K562 (cell line): Measurements from ENCODE around the gene MVB12B. TPM values are rescaled to one million over a fixed set of nuclear protein-coding genes. Genes with fewer than 3 reads are reported as not detected.

Source experiments
- ATAC-seq: fragments of 200-7000 bp; cut with Tn5 transposase; 3 replicates; pipeline ENCODE4 v1.9.1; 2020; ENCODE audit warnings: moderate library complexity
- BruUV-seq: library from RNA; stranded (reverse); fragments of 400-500 nt; replicated peaks from 2 replicates; lab custom pipeline; 2021; lab: Mats Ljungman, UMichigan
- CTCF ChIA-PET: fragments of 300-600 bp; formaldehyde crosslinking; extraction: SDS; loops from one replicate; lab custom pipeline; 2021; ENCODE audit warnings: low intra/inter-chr PET ratio; lab: Yijun Ruan, JAX
- POLR2A ChIA-PET: fragments of 300-600, 350-650 bp; sonication (Branson Sonifier 250); formaldehyde crosslinking; extraction: SDS; loops from one replicate; lab custom pipeline; 2021; ENCODE audit warnings: antibody characterized with exemption, inconsistent platforms; lab: Yijun Ruan, JAX
- DNase-seq, 4 experiments: peaks; one replicate each; pipeline versions ENCODE4 v3.0.0 to v3.0.0-alpha.2; 2011 to 2018; ENCODE audit warnings: low spot score in 3 of 4, mixed read lengths in 3 of 4; ENCODE audit errors: extremely low read depth in 1 of 4
- FAIRE-seq: peaks from 2 replicates; lab custom pipeline; 2011; peaks lifted over from hg19 to GRCh38; lab: Jason Lieb, UNC
- H2AFZ ChIP-seq: 2 replicates; pipeline ENCODE4 v1.6.0; 2011; ENCODE audit warnings: low read depth, low read length, control low read depth, inconsistent platforms
- H3K27ac ChIP-seq: fragments of 200-600 bp; 3 replicates; pipeline ENCODE4 v1.8.0; 2011; ENCODE audit warnings: low read depth, mild to moderate bottlenecking, control low read depth, inconsistent platforms, low read length, moderate library complexity, mixed read lengths; ENCODE audit errors: extremely low read depth
- H3K27me3 ChIP-seq, 2 experiments: fragments of 300-600 bp in 1 of 2; 2 replicates in 1 of 2; 3 replicates in 1 of 2; pipeline versions ENCODE4 v1.6.0 to v1.8.0; 2011; ENCODE audit warnings: inconsistent platforms in 2 of 2, low read length in 2 of 2, mild to moderate bottlenecking in 1 of 2, mixed read lengths in 1 of 2, moderate library complexity in 1 of 2; ENCODE audit not compliant: control insufficient read depth in 2 of 2, insufficient read depth in 2 of 2
- H3K36me3 ChIP-seq: fragments of 300-600 bp; 3 replicates; pipeline ENCODE4 v1.8.0; 2011; ENCODE audit warnings: mild to moderate bottlenecking, low read length, inconsistent platforms; ENCODE audit not compliant: control insufficient read depth, insufficient read depth
- H3K4me1 ChIP-seq, 2 experiments: fragments of 200-600 bp in 1 of 2; replicated peaks in 1 of 2; 2 replicates in 1 of 2; 3 replicates in 1 of 2; pipeline versions ENCODE4 v1.5.1 to v1.8.0; 2011; ENCODE audit warnings: inconsistent platforms in 2 of 2, low read length in 2 of 2, mild to moderate bottlenecking in 1 of 2, mixed read lengths in 1 of 2, moderate library complexity in 1 of 2; ENCODE audit not compliant: control insufficient read depth in 2 of 2, insufficient read depth in 2 of 2
- H3K4me2 ChIP-seq: 2 replicates; pipeline ENCODE4 v1.6.1; 2011; ENCODE audit warnings: low read length, control low read depth, inconsistent platforms, mixed read lengths; ENCODE audit not compliant: insufficient read depth
- H3K4me3 ChIP-seq: fragments of 200-600 bp; sonication (generic), shearing (Covaris generic); 2 replicates; pipeline ENCODE4 v1.5.1; 2016; ENCODE audit warnings: control low read depth, inconsistent platforms
- H3K79me2 ChIP-seq: fragments of 200-600 bp; 3 replicates; pipeline ENCODE4 v1.8.0; 2011; ENCODE audit warnings: low read length, inconsistent platforms; ENCODE audit not compliant: control insufficient read depth, insufficient read depth
- H3K9ac ChIP-seq, 2 experiments: 2 replicates each; pipeline versions ENCODE4 v1.6.0 to v1.6.1; 2011; ENCODE audit warnings: low read depth in 2 of 2, low read length in 2 of 2, control low read depth in 1 of 2, inconsistent platforms in 1 of 2, mild to moderate bottlenecking in 1 of 2, mixed read lengths in 1 of 2; ENCODE audit not compliant: insufficient read depth in 1 of 2
- H3K9me1 ChIP-seq: one replicate; pipeline ENCODE4 v1.6.0; 2011; ENCODE audit warnings: inconsistent platforms, mild to moderate bottlenecking, low read length, moderate library complexity; ENCODE audit not compliant: control insufficient read depth, insufficient read depth
- H3K9me3 ChIP-seq: replicated peaks from 2 replicates; pipeline ENCODE4 v1.5.1; 2011; ENCODE audit warnings: low read depth, low read length, inconsistent platforms; ENCODE audit not compliant: control insufficient read depth, insufficient read depth
- H4K20me1 ChIP-seq: replicated peaks from 2 replicates; pipeline ENCODE4 v1.6.1; 2011; ENCODE audit warnings: low read length, inconsistent platforms, mixed read lengths; ENCODE audit not compliant: control insufficient read depth, insufficient read depth
- FOXA1 ChIP-seq: fragments of 450-650 bp; IDR thresholded peaks from 2 replicates; pipeline ENCODE4 v1.6.1; 2016; ENCODE audit warnings: mild to moderate bottlenecking, borderline replicate concordance
- MXD1 ChIP-seq: fragments of 250-450 bp; sonication (Bioruptor Pico); IDR thresholded peaks from 2 replicates; pipeline ENCODE4 v1.8.0; 2021; ENCODE audit warnings: borderline replicate concordance, mild to moderate bottlenecking, moderate library complexity; ENCODE audit not compliant: poor library complexity, severe bottlenecking
- POLR2A ChIP-seq: fragments of 450-650 bp; conservative IDR thresholded peaks from 2 replicates; pipeline ENCODE4 v1.6.1; 2016
- RB1 ChIP-seq: fragments of 450-650 bp; IDR thresholded peaks from 2 replicates; pipeline ENCODE4 v1.6.1; 2017; ENCODE audit warnings: low read depth, mild to moderate bottlenecking
- ZNF282 ChIP-seq: sonication (generic); formaldehyde crosslinking; IDR thresholded peaks from 2 replicates; pipeline ENCODE4 v1.8.1; 2023; ENCODE audit warnings: missing genetic modification reagents
- ZNF586 ChIP-seq: fragments of 450-650 bp; formaldehyde crosslinking; conservative IDR thresholded peaks from 2 replicates; pipeline ENCODE4 v1.4.0; 2020; ENCODE audit warnings: mild to moderate bottlenecking, moderate library complexity
- WGBS: fragments of 100-300 bp; shearing (Covaris generic); methylation state at CpG from one replicate; pipeline ENCODE4 v1.1.6; 2016; ENCODE audit warnings: low coverage, mixed read lengths; ENCODE audit not compliant: insufficient coverage; ENCODE audit errors: missing lambda C conversion rate; 5-methylcytosine and 5-hydroxymethylcytosine counted together
- in situ Hi-C: fragments of 300-500 bp; cut with MboI; formaldehyde crosslinking; loops from 4 replicates; pipeline ENCODE4 v1.15.0; 2018; ENCODE audit warnings: inconsistent platforms, mixed read lengths
- intact Hi-C: fragments of 100-400 bp; cut with micrococcal nuclease; formaldehyde crosslinking; loops from 2 replicates; pipeline ENCODE4 v1.14.2; 2022
- polyA plus RNA-seq, 8 experiments: library from polyadenylated mRNA; depleted of rRNA in 4 of 8; stranded (reverse) in 5 of 8; unstranded in 3 of 8; fragments of >200 nt; fragmentation: Nextera tagmentation in 2 of 8; fragmentation: Illumina TruSeq in 1 of 8; extraction: Ambion mirVana in 2 of 8; extraction: Trizol in 1 of 8; gene quantifications; 2 replicates each; pipeline versions ENCODE4 v1.2.1 to v1.2.3, GENCODE V29; 2011 to 2014; ENCODE audit warnings: inconsistent platforms in 1 of 8, missing spikeins in 1 of 8
- total RNA-seq, 7 experiments: library from RNA; depleted of rRNA in 6 of 7; stranded (reverse); fragments of >200 nt in 6 of 7; fragmentation: Illumina TruSeq in 2 of 7; extraction: Trizol in 2 of 7; gene quantifications; 2 replicates each; pipeline versions ENCODE4 v1.2.1 to v1.2.3, GENCODE V29; 2011 to 2021; ENCODE audit warnings: low replicate concordance in 1 of 7
- TF ChIP-seq, protein P1 (sequence below), 2 experiments: IDR thresholded peaks; 2 replicates each; pipeline ENCODE4 v1.6.1; 2012; ENCODE audit warnings: improper control_type of control experiment in 2 of 2, low read depth in 2 of 2, low read length in 2 of 2, borderline replicate concordance in 1 of 2

MVB12B gene
- total and polyA plus RNA-seq, 9 of the 15 experiments (the other 6 are each of a cell fraction or from before 2014, with no cell fraction given), result not detected

- TF ChIP-seq, protein P1, sequence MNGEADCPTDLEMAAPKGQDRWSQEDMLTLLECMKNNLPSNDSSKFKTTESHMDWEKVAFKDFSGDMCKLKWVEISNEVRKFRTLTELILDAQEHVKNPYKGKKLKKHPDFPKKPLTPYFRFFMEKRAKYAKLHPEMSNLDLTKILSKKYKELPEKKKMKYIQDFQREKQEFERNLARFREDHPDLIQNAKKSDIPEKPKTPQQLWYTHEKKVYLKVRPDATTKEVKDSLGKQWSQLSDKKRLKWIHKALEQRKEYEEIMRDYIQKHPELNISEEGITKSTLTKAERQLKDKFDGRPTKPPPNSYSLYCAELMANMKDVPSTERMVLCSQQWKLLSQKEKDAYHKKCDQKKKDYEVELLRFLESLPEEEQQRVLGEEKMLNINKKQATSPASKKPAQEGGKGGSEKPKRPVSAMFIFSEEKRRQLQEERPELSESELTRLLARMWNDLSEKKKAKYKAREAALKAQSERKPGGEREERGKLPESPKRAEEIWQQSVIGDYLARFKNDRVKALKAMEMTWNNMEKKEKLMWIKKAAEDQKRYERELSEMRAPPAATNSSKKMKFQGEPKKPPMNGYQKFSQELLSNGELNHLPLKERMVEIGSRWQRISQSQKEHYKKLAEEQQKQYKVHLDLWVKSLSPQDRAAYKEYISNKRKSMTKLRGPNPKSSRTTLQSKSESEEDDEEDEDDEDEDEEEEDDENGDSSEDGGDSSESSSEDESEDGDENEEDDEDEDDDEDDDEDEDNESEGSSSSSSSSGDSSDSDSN (IDR thresholded peaks at IDR 0.05; ENCODE audit: borderline replicate concordance in 1 of 2, low read depth in 2 of 2, low read length in 2 of 2), result 0 out of 4 replicates have a peak, but pooled peaks of 1 of the 2 experiments have one; percentile 56
Measured at GRCh38 chr9:126514037-126514821, 187.6 kb downstream of the MVB12B start (continued).

- H3K27ac ChIP-seq, result no peak overlapping the region
- H3K27me3 ChIP-seq, result peaks cover 36 to 54% of the 10 kb centered on the region in 2 experiments
- FAIRE-seq (no peak), ATAC-seq (no peak)
- CTCF ChIA-PET, result no interaction called here
- no peak overlapping the region for H3K4me3 ChIP-seq
- intact Hi-C loops, result no loop called here
- TF ChIP-seq MXD1 (CRISPR knock-in tag) (no peak), ZNF282 (CRISPR knock-in tag) (no peak), FOXA1 (no peak), RB1 (no peak), POLR2A (no peak), ZNF586 (CRISPR knock-in tag) (no peak)
- TF ChIP-seq, all 486 proteins: peak for 0
- Histone ChIP-seq H3K9me1 (no peaks in the 10 kb centered on the region), H3K4me2 (no peak overlapping the region), H3K9ac (no peak overlapping the region), H2AFZ (no peak overlapping the region), H4K20me1 (peaks cover 5% of the 10 kb centered on the region; the same call in 1 of the 2 replicates), H3K4me1 (peaks cover 2 to 27% of the 10 kb centered on the region in 2 experiments; a peak in 2 of 5 replicates), H3K9me3 (no peaks in the 10 kb centered on the region), H3K79me2 (no peaks in the 10 kb centered on the region), H3K36me3 (no peaks in the 10 kb centered on the region)
- POLR2A ChIA-PET, result interaction anchor here (0.6 kb wide), 1 partner anchor 273 kb away, joined by 3 read pairs; no protein-coding TSS in a partner anchor
- 13% methylated on average over 24 of the region's 27 CpGs for WGBS
- DNase-seq, result no peak
- BruUV-seq, result no TSS peak
- in situ Hi-C loops, result no loop called here
Measured at GRCh38 chr9:126515001-126515872, 188.6 kb downstream of the MVB12B start.
